Measurements from ENCODE around the gene LGALSL. TPM values are rescaled to one million over a fixed set of nuclear protein-coding genes. Genes with fewer than 3 reads are reported as not detected.
A peak's percentile ranks its signal among the peaks of the same experiment; 100 is the strongest.

LGALSL gene
- 1.8 and 3.8 TPM in 2 replicates for total RNA-seq
- total RNA-seq (2013), result 3.6 TPM
- 0.32 and 0.40 TPM in 2 replicates for polyA plus RNA-seq
- polyA minus RNA-seq, result 0.86 and 2.6 TPM in 2 replicates

DNA sequence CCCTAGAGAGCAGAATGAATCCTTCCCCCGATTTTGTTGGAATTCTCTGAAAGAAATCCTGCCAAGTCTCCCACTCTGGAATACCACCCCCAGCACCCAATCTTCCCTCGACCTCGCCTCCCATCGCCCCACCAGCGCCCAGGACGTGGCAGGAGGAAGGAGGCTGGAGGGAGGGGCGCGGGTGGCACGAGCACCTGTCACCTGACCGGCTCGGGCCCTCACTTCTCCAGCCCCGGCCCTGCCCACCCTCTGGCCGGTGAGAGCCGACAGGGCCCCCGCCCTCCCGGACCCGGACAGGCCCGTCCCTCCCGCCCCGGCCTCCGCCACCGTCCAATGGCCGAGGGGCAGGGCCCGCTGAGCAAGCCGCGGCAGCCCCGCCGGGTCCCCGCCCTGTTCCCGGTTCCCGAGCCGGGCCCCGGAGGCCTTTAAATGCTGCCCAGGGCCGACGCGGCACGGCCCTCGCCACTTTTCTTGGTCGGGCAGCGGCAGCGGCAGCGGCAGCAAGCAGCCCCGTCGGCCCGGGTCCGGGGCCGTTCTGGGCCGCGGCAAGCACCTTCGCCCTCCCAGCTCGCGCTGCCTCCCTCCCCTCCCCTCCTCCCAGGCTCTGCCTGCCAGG lies at the start of gene LGALSL:
LGALSL (plus strand) TSS at position 393 of the 616 bp plus-strand sequence. CDS start 384 bp downstream, outside the sequence.
- ChIA-PET POLR2A (no interaction called here), CTCF (interaction anchor here (0.6 kb wide), 1 partner anchor 1188 kb away, joined by 4 read pairs; no protein-coding TSS in a partner anchor)
- H3K4me3 Mint-ChIP-seq, result peak within 1 kb of the TSS; percentile 96
- no peaks in the 10 kb centered on the region for H3K27me3 ChIP-seq (replicated peaks in 1 of 4; ENCODE audit: control extremely low read depth in 1 of 4, control insufficient read depth in 3 of 4, insufficient read depth in 4 of 4, low read length in 3 of 4)
- no peaks in the 10 kb centered on the region for H4K20me1 ChIP-seq (ENCODE audit: control insufficient read depth, insufficient read depth, low read length, poor library complexity, severe bottlenecking)
- peak within 1 kb of the TSS; percentile 80 for H2AFZ ChIP-seq (ENCODE audit: insufficient read depth, low read depth, low read length, poor library complexity, severe bottlenecking)
- no peaks in the 10 kb centered on the region for H3K9me3 ChIP-seq (ENCODE audit: control extremely low read depth in 1 of 3, control insufficient read depth in 2 of 3, insufficient read depth in 1 of 3, low read length in 2 of 3)
- under 1% methylated on average over 43 of the region's 52 CpGs for WGBS (ENCODE audit: insufficient coverage)
- DNase-seq (no peak), ATAC-seq (ENCODE audit: low read depth) (peak; percentile 69)
- H3K27ac ChIP-seq (ENCODE audit: low read length in 2 of 2), result no peak within 1 kb of the TSS
- peaks cover 5 to 12% of the 10 kb centered on the region in 2 donors for H3K4me1 ChIP-seq (ENCODE audit: control insufficient read depth in 2 of 2, insufficient read depth in 2 of 2, low read length in 2 of 2)
- H3K79me2 ChIP-seq (ENCODE audit: control insufficient read depth, insufficient read depth, low read length), result no peaks in the 10 kb centered on the region
- no peaks in the 10 kb centered on the region for H3K9me3 Mint-ChIP-seq (ENCODE audit: insufficient read depth)
- H3K36me3 ChIP-seq (replicated peaks in 1 of 2; ENCODE audit: control extremely low read depth in 1 of 2, control insufficient read depth in 1 of 2, extremely low read depth in 1 of 2, insufficient read depth in 2 of 2, low read length in 1 of 2), result no peaks in the 10 kb centered on the region
- no peaks in the 10 kb centered on the region for H3K27me3 Mint-ChIP-seq
- H3K4me3 ChIP-seq (ENCODE audit: control extremely low read depth in 1 of 5, extremely low read depth in 1 of 5, insufficient read depth in 1 of 5, low read depth in 2 of 5, low read length in 4 of 5), result peak within 1 kb of the TSS in 4 of 5 experiments; percentile 38 to 71 (median 68)
- TF ChIP-seq EZH2 (IDR thresholded peaks at IDR 0.05; ENCODE audit: borderline replicate concordance, insufficient read depth, low read depth, low read length, poor library complexity, severe bottlenecking), result no peak
- TF ChIP-seq, protein P1, sequence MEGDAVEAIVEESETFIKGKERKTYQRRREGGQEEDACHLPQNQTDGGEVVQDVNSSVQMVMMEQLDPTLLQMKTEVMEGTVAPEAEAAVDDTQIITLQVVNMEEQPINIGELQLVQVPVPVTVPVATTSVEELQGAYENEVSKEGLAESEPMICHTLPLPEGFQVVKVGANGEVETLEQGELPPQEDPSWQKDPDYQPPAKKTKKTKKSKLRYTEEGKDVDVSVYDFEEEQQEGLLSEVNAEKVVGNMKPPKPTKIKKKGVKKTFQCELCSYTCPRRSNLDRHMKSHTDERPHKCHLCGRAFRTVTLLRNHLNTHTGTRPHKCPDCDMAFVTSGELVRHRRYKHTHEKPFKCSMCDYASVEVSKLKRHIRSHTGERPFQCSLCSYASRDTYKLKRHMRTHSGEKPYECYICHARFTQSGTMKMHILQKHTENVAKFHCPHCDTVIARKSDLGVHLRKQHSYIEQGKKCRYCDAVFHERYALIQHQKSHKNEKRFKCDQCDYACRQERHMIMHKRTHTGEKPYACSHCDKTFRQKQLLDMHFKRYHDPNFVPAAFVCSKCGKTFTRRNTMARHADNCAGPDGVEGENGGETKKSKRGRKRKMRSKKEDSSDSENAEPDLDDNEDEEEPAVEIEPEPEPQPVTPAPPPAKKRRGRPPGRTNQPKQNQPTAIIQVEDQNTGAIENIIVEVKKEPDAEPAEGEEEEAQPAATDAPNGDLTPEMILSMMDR (IDR thresholded peaks at IDR 0.05), result no peak
- peak within 1 kb of the TSS; percentile 86 for H3K27ac Mint-ChIP-seq
- peak within 1 kb of the TSS; percentile 94 for H3K4me2 ChIP-seq (replicated peaks; ENCODE audit: low read depth, low read length, poor library complexity, severe bottlenecking)
- peaks cover 12% of the 10 kb centered on the region for H3K4me1 Mint-ChIP-seq
- intact Hi-C loops (cut with micrococcal nuclease), result no loop called here
- peak within 1 kb of the TSS; percentile 68 for H3K9ac ChIP-seq (ENCODE audit: low read length)

DNA sequence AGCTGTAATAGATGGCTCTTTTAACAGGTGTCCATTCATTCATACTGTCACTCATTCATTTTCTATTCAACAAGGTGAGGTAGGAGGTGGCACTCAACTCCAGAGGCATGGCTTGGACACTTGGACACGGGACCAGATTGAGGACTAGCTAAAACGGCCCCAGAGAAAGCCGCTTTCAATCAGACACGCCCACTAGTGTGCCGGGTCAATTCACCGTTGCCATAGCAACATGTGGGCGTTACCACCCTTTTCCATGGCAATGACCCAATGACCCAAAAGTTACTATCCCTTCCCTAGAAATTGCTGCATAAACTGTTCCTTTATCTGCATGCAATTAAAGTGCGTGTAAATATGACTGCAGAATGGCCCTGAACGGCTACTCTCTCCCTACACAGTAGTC lies 49.2 kb upstream of the LGALSL start:
- DNase-seq (no peak), ATAC-seq (ENCODE audit: low read depth) (no peak)
- Mint-ChIP-seq H3K4me3 (no peak overlapping the region), H3K4me1 (peaks cover 8% of the 10 kb centered on the region), H3K27ac (no peak overlapping the region), H3K27me3 (no peaks in the 10 kb centered on the region), H3K9me3 (ENCODE audit: insufficient read depth) (peaks cover 2% of the 10 kb centered on the region)
- no peak for TF ChIP-seq EZH2 (IDR thresholded peaks at IDR 0.05; ENCODE audit: borderline replicate concordance, insufficient read depth, low read depth, low read length, poor library complexity, severe bottlenecking)
- TF ChIP-seq, protein P1 (IDR thresholded peaks at IDR 0.05), result no peak
- Histone ChIP-seq H3K9ac (ENCODE audit: low read length) (no peak overlapping the region), H2AFZ (ENCODE audit: insufficient read depth, low read depth, low read length, poor library complexity, severe bottlenecking) (no peak overlapping the region), H4K20me1 (ENCODE audit: control insufficient read depth, insufficient read depth, low read length, poor library complexity, severe bottlenecking) (no peaks in the 10 kb centered on the region), H3K27me3 (replicated peaks in 1 of 4; ENCODE audit: control extremely low read depth in 1 of 4, control insufficient read depth in 3 of 4, insufficient read depth in 4 of 4, low read length in 3 of 4) (peaks cover 0 to 2% (median 0%) of the 10 kb centered on the region in 4 experiments), H3K4me2 (replicated peaks; ENCODE audit: low read depth, low read length, poor library complexity, severe bottlenecking) (no peak overlapping the region), H3K4me1 (ENCODE audit: control insufficient read depth in 2 of 2, insufficient read depth in 2 of 2, low read length in 2 of 2) (peaks cover 7 to 10% of the 10 kb centered on the region in 2 donors), H3K27ac (ENCODE audit: low read length in 2 of 2) (no peak overlapping the region), H3K36me3 (replicated peaks in 1 of 2; ENCODE audit: control extremely low read depth in 1 of 2, control insufficient read depth in 1 of 2, extremely low read depth in 1 of 2, insufficient read depth in 2 of 2, low read length in 1 of 2) (no peaks in the 10 kb centered on the region), H3K9me3 (ENCODE audit: control extremely low read depth in 1 of 3, control insufficient read depth in 2 of 3, insufficient read depth in 1 of 3, low read length in 2 of 3) (peaks cover 0 to 12% (median 3%) of the 10 kb centered on the region in 3 donors), H3K79me2 (ENCODE audit: control insufficient read depth, insufficient read depth, low read length) (no peaks in the 10 kb centered on the region), H3K4me3 (ENCODE audit: control extremely low read depth in 1 of 5, extremely low read depth in 1 of 5, insufficient read depth in 1 of 5, low read depth in 2 of 5, low read length in 4 of 5) (no peak overlapping the region)
- ChIA-PET POLR2A (no interaction called here), CTCF (interaction anchor here (1.1 kb wide), 1 partner anchor 66 kb away, joined by 3 read pairs; no protein-coding TSS in a partner anchor)
- WGBS (ENCODE audit: insufficient coverage), result 99% methylated on average over 9 of the region's 9 CpGs
- intact Hi-C loops (cut with micrococcal nuclease), result no loop called here
